GM12873 (cell line): ENCODE measurements around the gene STRN3.

Source experiments
- TF ChIP-seq, protein P1 (sequence below): IDR thresholded peaks from 2 replicates; pipeline ENCODE4 v1.5.1; 2012; ENCODE audit warnings: low read depth, mild to moderate bottlenecking, moderate library complexity, low read length, control low read depth; ENCODE audit not compliant: insufficient read depth; ENCODE audit errors: missing control alignments

Gene STRN3

GRCh38 chr14:31059152-31059924 lies 33.2 kb upstream of the STRN3 start:
- TF ChIP-seq, protein P1, sequence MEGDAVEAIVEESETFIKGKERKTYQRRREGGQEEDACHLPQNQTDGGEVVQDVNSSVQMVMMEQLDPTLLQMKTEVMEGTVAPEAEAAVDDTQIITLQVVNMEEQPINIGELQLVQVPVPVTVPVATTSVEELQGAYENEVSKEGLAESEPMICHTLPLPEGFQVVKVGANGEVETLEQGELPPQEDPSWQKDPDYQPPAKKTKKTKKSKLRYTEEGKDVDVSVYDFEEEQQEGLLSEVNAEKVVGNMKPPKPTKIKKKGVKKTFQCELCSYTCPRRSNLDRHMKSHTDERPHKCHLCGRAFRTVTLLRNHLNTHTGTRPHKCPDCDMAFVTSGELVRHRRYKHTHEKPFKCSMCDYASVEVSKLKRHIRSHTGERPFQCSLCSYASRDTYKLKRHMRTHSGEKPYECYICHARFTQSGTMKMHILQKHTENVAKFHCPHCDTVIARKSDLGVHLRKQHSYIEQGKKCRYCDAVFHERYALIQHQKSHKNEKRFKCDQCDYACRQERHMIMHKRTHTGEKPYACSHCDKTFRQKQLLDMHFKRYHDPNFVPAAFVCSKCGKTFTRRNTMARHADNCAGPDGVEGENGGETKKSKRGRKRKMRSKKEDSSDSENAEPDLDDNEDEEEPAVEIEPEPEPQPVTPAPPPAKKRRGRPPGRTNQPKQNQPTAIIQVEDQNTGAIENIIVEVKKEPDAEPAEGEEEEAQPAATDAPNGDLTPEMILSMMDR: no peak

DNA sequence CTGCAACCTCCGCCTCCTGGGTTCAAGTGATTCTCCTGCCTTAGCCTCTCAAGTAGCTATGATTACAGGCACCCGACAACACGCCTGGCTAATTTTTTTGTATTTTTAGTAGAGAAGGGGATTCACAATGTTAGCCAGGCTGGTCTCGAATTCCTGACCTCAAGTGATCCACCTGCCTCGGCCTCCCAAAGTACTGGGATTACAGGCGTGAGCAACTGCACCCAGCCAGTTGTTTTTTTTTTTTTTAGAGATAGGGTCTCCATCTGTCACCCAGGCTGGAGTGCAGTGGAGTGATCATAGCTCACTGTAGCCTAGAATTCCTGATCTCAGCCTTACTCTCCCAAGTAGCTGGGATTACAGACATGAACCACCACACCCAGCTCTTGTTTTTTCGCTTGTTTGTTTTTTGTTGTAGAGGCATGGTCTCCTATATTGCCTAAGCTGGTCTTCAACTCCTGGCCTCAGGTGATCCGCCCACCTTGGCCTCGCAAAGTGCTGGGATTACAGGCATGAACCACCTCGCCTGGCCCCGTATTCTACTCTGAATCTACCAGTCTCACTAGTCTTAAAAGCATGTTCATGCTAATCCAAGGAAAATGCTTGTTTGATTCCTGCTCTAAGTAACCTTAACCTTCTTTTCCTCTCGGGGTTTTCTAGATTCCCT lies 31.7 kb upstream of the STRN3 start:
- TF ChIP-seq, protein P1: no peak

DNA sequence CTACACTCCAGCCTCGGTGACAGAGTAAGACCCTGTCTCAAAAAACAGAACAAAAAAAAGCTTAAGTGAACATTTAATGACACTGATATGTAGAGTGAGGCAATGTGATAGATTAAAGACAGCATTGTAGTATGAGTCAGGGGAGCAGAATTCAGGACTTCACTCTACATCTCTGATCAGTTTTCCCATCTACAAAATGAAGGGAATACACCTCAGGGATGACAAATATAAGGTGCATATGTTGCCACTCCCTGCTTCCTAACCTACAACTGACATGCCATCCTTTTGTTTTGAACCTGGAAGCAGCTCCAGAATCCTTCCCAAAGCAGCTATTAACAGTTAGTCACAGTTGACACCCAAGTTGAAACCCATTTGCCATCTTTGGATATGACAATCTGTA lies 30.9 kb upstream of the STRN3 start:
- TF ChIP-seq, protein P1: no peak

DNA sequence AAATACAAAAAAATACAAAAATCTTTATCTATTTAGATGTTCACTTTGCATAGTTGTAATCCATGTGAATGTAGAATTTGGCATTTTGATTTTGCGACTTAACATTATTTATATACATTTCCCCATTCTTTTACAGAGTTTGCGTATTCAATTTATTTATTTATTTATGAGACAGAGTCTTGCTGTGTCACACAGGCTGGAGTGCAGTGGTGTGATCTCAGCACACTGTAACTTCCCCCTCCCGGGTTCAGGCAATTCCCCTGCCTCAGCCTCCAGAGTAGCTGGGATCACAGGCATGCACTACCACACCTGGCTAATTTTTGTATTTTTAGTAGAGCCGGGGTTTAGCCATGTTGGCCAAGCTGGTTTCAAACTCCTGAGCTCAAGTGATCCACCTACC lies 25.3 kb upstream of the STRN3 start:
- TF ChIP-seq, protein P1: no peak

- TF ChIP-seq, protein P1: no peak
Observed at GRCh38 chr14:31051023-31051422, 24.8 kb upstream of the STRN3 start.

DNA sequence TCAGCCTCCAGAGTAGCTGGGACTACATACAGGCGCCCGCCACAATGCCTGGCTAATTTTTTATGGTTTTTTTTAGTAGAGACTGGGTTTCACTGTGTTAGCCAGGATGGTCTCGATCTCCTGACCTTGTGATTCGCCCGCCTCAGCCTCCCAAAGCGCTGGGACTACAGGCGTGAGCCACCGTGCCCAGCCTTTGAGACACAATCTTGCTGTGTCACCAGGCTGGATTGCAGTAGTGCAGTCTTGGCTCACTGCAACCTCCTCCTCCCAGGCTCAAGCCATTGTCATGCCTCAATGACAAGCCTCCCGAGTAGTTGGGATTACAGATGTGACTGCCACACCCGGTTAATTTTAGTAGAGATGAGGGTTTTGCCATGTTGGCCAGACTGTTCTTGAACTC lies 21.3 kb upstream of the STRN3 start:
- TF ChIP-seq, protein P1: no peak

- TF ChIP-seq, protein P1: no peak
Observed at GRCh38 chr14:31045501-31046080, 19.4 kb upstream of the STRN3 start.
